ENCODE results near the gene PIK3R6.

DNA sequence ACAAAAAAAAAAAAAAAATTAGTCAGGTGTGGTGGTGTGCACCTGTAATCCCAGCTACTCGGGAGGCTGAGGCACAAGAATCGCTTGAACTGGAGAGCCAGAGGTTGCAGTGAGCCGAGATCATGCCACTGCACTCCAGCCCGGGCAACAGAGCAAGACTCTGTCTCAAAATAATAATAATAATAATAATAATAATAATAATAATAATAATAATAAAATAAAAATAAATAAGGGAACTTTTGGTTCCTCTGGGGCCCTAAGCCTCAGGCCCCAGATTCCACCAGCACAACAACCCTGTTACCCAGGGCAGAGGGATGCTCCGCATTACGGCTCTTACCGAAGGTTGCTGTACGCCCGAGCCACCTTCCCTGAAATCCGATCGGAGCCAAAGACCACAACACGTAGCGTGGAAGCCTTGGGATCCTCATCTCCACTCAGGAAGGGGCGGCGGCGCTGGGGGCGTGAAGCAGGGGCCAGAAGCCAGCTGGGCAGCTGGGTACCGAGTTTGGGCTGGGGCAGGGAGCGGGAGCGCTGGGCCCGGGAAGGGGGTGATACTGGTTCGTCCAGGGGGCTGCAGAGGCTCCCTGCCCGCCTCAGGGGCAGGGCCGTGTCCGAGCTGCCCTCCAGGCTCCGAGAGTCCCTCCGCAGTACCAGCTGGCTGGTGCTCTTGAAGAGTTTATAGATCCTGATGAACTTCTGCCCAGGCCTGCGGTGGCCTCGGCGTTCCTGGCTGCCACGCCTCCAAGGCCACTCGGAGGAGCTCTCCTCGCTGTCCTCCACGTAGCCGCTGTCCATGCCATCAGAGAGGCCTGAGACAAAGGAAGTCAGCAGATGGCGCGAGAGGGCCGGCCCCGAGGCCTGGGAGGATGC, 20.6 kb upstream of the PIK3R6 start:
- TF ChIP-seq CTCF (IDR thresholded peaks at IDR 0.05; ENCODE audit: low read length) (no peak), EZH2 (IDR thresholded peaks at IDR 0.05; ENCODE audit: borderline replicate concordance, low read length) (no peak)

Measured in OCI-LY1 (cell line).